ENCODE measurements around the gene SRGAP1.
"Not testable (repeated sequence)": the region's sequence is repeated elsewhere in the genome, so short reads cannot be mapped to it uniquely, and the experiment has no call there.

SRGAP1 gene

GRCh38 chr12:64187370-64187769 lies 342.9 kb downstream of the SRGAP1 start:
- H3K4me3 ChIP-seq (ENCODE audit: low read length) = no peak overlapping the region
- H3K9me3 ChIP-seq (ENCODE audit: control insufficient read depth, insufficient read depth, low read length) = no peaks in the 10 kb centered on the region
- no peaks in the 10 kb centered on the region for H3K36me3 ChIP-seq (ENCODE audit: control insufficient read depth, insufficient read depth, low read length)
- H3K4me1 ChIP-seq (ENCODE audit: control insufficient read depth, insufficient read depth, low read length) = no peaks in the 10 kb centered on the region
- H3K27ac ChIP-seq (ENCODE audit: low read length) = no peak overlapping the region
- DNase-seq (ENCODE audit: low read depth, low spot score) = no peak
- no CpG with 5 or more reads among the region's 3 CpGs for WGBS (ENCODE audit: insufficient coverage, insufficient read length)
- no peaks in the 10 kb centered on the region for H3K27me3 ChIP-seq (ENCODE audit: control insufficient read depth, insufficient read depth, low read length)

- no CpG with 5 or more reads among the region's 2 CpGs for WGBS (ENCODE audit: insufficient coverage, insufficient read length)
- DNase-seq (ENCODE audit: low read depth, low spot score) = no peak
- no peaks in the 10 kb centered on the region for H3K36me3 ChIP-seq (ENCODE audit: control insufficient read depth, insufficient read depth, low read length)
- no peak overlapping the region for H3K27ac ChIP-seq (ENCODE audit: low read length)
- H3K27me3 ChIP-seq (ENCODE audit: control insufficient read depth, insufficient read depth, low read length) = no peaks in the 10 kb centered on the region
- no peaks in the 10 kb centered on the region for H3K4me1 ChIP-seq (ENCODE audit: control insufficient read depth, insufficient read depth, low read length)
- H3K9me3 ChIP-seq (ENCODE audit: control insufficient read depth, insufficient read depth, low read length) = no peaks in the 10 kb centered on the region
- H3K4me3 ChIP-seq (ENCODE audit: low read length) = no peak overlapping the region
Observed at GRCh38 chr12:64187794-64188193, 343.3 kb downstream of the SRGAP1 start.

GRCh38 chr12:64189530-64189929 lies 345.0 kb downstream of the SRGAP1 start:
- Histone ChIP-seq H3K36me3 (ENCODE audit: control insufficient read depth, insufficient read depth, low read length) (no peaks in the 10 kb centered on the region), H3K4me1 (ENCODE audit: control insufficient read depth, insufficient read depth, low read length) (no peaks in the 10 kb centered on the region), H3K9me3 (ENCODE audit: control insufficient read depth, insufficient read depth, low read length) (no peaks in the 10 kb centered on the region), H3K27me3 (ENCODE audit: control insufficient read depth, insufficient read depth, low read length) (no peaks in the 10 kb centered on the region), H3K4me3 (ENCODE audit: low read length) (no peak overlapping the region), H3K27ac (ENCODE audit: low read length) (no peak overlapping the region)
- no CpG with 5 or more reads among the region's 1 CpG for WGBS (ENCODE audit: insufficient coverage, insufficient read length)
- DNase-seq (ENCODE audit: low read depth, low spot score) = no peak

GRCh38 chr12:64190140-64190539 lies 345.6 kb downstream of the SRGAP1 start:
- Histone ChIP-seq H3K27ac (ENCODE audit: low read length) (no peak overlapping the region), H3K4me1 (ENCODE audit: control insufficient read depth, insufficient read depth, low read length) (no peaks in the 10 kb centered on the region), H3K9me3 (ENCODE audit: control insufficient read depth, insufficient read depth, low read length) (no peaks in the 10 kb centered on the region), H3K27me3 (ENCODE audit: control insufficient read depth, insufficient read depth, low read length) (no peaks in the 10 kb centered on the region), H3K4me3 (ENCODE audit: low read length) (no peak overlapping the region), H3K36me3 (ENCODE audit: control insufficient read depth, insufficient read depth, low read length) (no peaks in the 10 kb centered on the region)
- DNase-seq (ENCODE audit: low read depth, low spot score) = no peak

- no peak for DNase-seq (ENCODE audit: low read depth, low spot score)
- Histone ChIP-seq H3K4me3 (ENCODE audit: low read length) (no peak overlapping the region), H3K27me3 (ENCODE audit: control insufficient read depth, insufficient read depth, low read length) (no peaks in the 10 kb centered on the region), H3K4me1 (ENCODE audit: control insufficient read depth, insufficient read depth, low read length) (no peaks in the 10 kb centered on the region), H3K27ac (ENCODE audit: low read length) (no peak overlapping the region), H3K36me3 (ENCODE audit: control insufficient read depth, insufficient read depth, low read length) (no peaks in the 10 kb centered on the region), H3K9me3 (ENCODE audit: control insufficient read depth, insufficient read depth, low read length) (no peaks in the 10 kb centered on the region)
- no CpG with 5 or more reads among the region's 7 CpGs for WGBS (ENCODE audit: insufficient coverage, insufficient read length)
Observed at GRCh38 chr12:64192644-64193444, 348.3 kb downstream of the SRGAP1 start.

- Histone ChIP-seq H3K4me1 (ENCODE audit: control insufficient read depth, insufficient read depth, low read length) (no peaks in the 10 kb centered on the region), H3K4me3 (ENCODE audit: low read length) (no peak overlapping the region), H3K27ac (ENCODE audit: low read length) (no peak overlapping the region), H3K9me3 (ENCODE audit: control insufficient read depth, insufficient read depth, low read length) (no peaks in the 10 kb centered on the region), H3K36me3 (ENCODE audit: control insufficient read depth, insufficient read depth, low read length) (no peaks in the 10 kb centered on the region), H3K27me3 (ENCODE audit: control insufficient read depth, insufficient read depth, low read length) (no peaks in the 10 kb centered on the region)
- WGBS (ENCODE audit: insufficient coverage, insufficient read length) = no CpG with 5 or more reads among the region's 6 CpGs
- no peak for DNase-seq (ENCODE audit: low read depth, low spot score)
Observed at GRCh38 chr12:64193931-64194330, 349.4 kb downstream of the SRGAP1 start.

- Histone ChIP-seq H3K4me3 (ENCODE audit: low read length) (no peak overlapping the region), H3K27ac (ENCODE audit: low read length) (no peak overlapping the region), H3K27me3 (ENCODE audit: control insufficient read depth, insufficient read depth, low read length) (no peaks in the 10 kb centered on the region), H3K9me3 (ENCODE audit: control insufficient read depth, insufficient read depth, low read length) (no peaks in the 10 kb centered on the region), H3K4me1 (ENCODE audit: control insufficient read depth, insufficient read depth, low read length) (no peaks in the 10 kb centered on the region), H3K36me3 (ENCODE audit: control insufficient read depth, insufficient read depth, low read length) (no peaks in the 10 kb centered on the region)
- DNase-seq (ENCODE audit: low read depth, low spot score) = no peak
- WGBS (ENCODE audit: insufficient coverage, insufficient read length) = no CpG with 5 or more reads among the region's 7 CpGs
Observed at GRCh38 chr12:64194333-64195149, 350.0 kb downstream of the SRGAP1 start.

- H3K27ac ChIP-seq (ENCODE audit: low read length); DNase-seq (ENCODE audit: low read depth, low spot score); H3K4me1 ChIP-seq (ENCODE audit: control insufficient read depth, insufficient read depth, low read length); H3K27me3 ChIP-seq (ENCODE audit: control insufficient read depth, insufficient read depth, low read length); H3K9me3 ChIP-seq (ENCODE audit: control insufficient read depth, insufficient read depth, low read length); H3K4me3 ChIP-seq (ENCODE audit: low read length); H3K36me3 ChIP-seq (ENCODE audit: control insufficient read depth, insufficient read depth, low read length): not testable (repeated sequence)
- WGBS (ENCODE audit: insufficient coverage, insufficient read length) = no CpG with 5 or more reads among the region's 15 CpGs
Observed at GRCh38 chr12:64195841-64196240, 351.3 kb downstream of the SRGAP1 start.

GRCh38 chr12:64203036-64203435 lies 358.5 kb downstream of the SRGAP1 start:
- DNase-seq (ENCODE audit: low read depth, low spot score) = no peak
- Histone ChIP-seq H3K36me3 (ENCODE audit: control insufficient read depth, insufficient read depth, low read length) (no peaks in the 10 kb centered on the region), H3K4me1 (ENCODE audit: control insufficient read depth, insufficient read depth, low read length) (no peaks in the 10 kb centered on the region), H3K4me3 (ENCODE audit: low read length) (no peak overlapping the region), H3K27ac (ENCODE audit: low read length) (no peak overlapping the region), H3K27me3 (ENCODE audit: control insufficient read depth, insufficient read depth, low read length) (no peaks in the 10 kb centered on the region), H3K9me3 (ENCODE audit: control insufficient read depth, insufficient read depth, low read length) (no peaks in the 10 kb centered on the region)
- no CpG with 5 or more reads among the region's 5 CpGs for WGBS (ENCODE audit: insufficient coverage, insufficient read length)

- Histone ChIP-seq H3K27me3 (ENCODE audit: control insufficient read depth, insufficient read depth, low read length) (no peaks in the 10 kb centered on the region), H3K4me1 (ENCODE audit: control insufficient read depth, insufficient read depth, low read length) (no peaks in the 10 kb centered on the region), H3K36me3 (ENCODE audit: control insufficient read depth, insufficient read depth, low read length) (no peaks in the 10 kb centered on the region), H3K9me3 (ENCODE audit: control insufficient read depth, insufficient read depth, low read length) (no peaks in the 10 kb centered on the region), H3K27ac (ENCODE audit: low read length) (no peak overlapping the region), H3K4me3 (ENCODE audit: low read length) (no peak overlapping the region)
- WGBS (ENCODE audit: insufficient coverage, insufficient read length) = no CpG with 5 or more reads among the region's 7 CpGs
- no peak for DNase-seq (ENCODE audit: low read depth, low spot score)
Observed at GRCh38 chr12:64203775-64204174, 359.3 kb downstream of the SRGAP1 start.
